ENCODE data around the gene DCAF4L1.

The DCAF4L1 gene

DNA sequence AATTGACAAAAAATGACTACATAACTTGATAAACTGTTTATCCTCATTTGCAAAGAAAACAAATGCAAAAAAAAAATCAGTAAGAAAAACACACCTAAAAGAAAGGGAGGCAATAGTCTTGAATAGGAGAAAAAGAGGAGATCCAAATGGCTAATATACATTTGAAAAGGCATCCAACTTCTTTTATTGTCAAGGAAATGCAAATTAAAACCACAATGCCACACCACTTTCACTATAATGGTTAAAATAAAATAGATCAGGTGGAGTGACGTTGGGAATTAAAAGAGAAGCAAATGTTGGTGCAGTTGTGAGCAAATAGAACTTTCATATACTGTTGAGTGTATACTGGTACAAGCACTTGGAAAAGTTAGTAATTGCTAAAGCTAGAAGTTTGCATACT lies 3.6 kb downstream of the DCAF4L1 start:
- in situ Hi-C loops (cut with MboI; ENCODE audit: low sequenced_read_pairs), result no loop called here

DNA sequence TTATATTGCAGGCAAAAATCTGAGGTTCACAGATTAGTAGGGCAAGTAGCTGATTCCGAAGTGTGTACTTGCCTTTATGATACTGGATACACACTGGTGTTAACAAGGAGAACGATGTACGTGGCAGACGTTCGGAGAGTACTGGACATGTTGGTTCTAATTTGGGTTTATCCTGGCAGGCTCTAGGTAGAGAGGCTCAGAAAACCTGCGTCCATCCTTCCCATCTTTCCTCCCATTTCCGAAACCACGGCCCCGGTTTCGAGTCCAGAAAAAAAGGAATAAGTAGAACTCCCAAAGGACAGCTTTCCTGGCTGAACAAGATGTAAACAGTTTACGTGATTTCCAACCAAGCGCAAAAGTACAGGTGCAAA lies 8.4 kb downstream of the DCAF4L1 start:
- in situ Hi-C loops (cut with MboI; ENCODE audit: low sequenced_read_pairs), result no loop called here

DNA sequence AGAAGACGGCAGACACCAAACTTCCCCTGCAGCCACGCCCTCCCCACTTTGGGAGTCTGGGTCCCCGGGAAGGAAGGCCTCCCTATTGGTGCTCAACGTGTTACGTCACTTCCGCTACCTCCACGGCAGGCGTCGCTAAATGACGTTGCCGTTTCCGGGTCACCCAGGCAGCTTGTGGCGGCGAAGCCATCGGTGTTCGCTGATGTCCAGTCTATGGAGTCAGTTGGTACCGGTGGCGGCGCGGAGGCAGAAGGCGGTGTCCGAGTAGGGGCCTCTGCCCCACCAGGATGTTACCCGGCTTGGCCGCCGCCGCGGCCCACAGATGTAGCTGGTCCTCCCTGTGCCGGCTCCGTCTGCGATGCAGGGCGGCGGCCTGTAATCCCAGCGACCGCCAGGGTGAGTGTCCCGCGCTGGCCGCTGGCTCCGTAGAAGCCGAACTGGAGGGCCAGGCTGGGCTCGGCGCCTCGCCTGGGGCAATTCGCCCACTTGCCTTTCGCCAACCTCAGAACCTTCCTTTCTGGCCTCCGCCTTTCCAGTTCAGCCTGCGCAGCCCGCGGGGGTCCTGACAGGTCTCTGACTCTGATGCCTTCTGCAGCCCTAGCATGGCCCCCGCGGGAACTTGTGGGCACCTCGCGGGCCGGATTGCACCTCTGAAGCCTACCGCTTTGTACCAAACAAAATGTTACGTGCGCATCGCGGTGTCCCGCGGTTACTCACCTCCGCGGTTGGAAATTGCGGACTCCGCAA lies 9.0 kb downstream of the DCAF4L1 start, which contains the start of gene SLC30A9:
TSS of gene SLC30A9 (plus strand) at position 166 of the 747 bp plus-strand sequence. CDS start at position 288, 122 bp downstream.
- in situ Hi-C loops (cut with MboI; ENCODE audit: low sequenced_read_pairs), result no loop called here

DNA sequence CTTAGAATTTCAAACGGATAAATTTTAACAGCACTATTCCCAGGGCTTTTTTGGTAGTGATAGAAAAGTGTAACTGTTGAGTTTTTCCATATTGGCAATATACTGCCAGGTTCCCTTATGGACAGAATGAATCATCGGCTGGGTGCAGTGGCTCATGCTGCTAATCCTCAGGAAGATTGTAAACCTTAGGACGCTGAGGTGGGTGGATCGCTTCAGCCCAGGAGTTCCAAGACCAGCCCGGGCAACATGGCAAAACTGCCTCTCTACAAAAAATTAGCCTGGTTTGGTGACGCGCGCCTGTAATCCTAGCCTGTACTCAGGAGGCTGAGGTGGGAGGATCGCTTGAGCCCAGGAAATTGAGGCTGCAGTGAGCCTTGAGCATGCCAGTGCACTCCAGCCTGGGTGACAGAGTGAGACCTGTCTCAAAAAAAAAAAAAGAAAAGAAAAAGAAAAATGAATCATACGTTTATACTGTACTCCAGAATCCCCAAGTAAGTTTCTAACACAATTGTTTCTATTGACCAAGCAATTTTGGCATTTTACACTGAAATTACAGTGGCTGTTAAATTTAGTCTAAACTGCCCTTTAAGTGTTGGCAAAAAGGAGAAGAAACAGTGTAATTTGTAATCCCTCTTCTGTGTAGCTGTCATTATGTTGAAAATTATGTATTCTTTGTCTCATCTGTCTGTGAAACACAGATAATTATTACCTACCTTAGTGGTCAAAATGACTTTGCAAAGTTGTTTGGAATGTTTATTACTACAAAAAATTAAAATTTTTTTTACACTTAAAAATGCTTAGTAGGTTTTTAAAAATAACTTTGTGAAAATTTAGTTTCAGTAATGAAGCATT lies 10.6 kb downstream of the DCAF4L1 start:
- in situ Hi-C loops (cut with MboI; ENCODE audit: low sequenced_read_pairs), result no loop called here

GRCh38 chr4:41992967-41993857 lies 11.7 kb downstream of the DCAF4L1 start:
- in situ Hi-C loops (cut with MboI; ENCODE audit: low sequenced_read_pairs), result no loop called here

DNA sequence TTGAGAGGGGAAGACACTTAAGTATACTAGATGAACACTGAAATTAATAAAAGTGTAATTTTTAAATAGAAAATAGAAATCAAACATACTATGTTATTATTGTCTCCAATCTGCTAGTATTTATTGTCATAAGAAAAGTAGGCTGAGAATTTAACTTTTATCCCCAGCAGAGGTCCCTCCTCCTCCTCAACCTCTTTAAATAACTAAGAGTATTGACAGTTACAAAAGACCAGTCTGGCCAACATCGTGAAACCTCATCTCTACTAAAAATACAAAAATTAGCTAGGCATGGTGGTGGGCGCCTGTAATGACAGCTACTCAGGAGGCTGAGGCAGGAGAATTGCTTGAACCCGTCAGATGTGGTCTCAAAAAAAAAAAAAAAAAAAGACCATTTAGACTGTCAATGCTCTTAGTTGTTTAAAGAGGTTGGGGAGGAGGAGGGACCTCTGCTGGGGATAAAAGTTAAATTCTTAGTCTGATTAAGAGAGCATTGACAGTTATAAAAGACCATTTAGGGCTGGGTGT lies 13.0 kb downstream of the DCAF4L1 start:
- in situ Hi-C loops (cut with MboI; ENCODE audit: low sequenced_read_pairs), result no loop called here

DNA sequence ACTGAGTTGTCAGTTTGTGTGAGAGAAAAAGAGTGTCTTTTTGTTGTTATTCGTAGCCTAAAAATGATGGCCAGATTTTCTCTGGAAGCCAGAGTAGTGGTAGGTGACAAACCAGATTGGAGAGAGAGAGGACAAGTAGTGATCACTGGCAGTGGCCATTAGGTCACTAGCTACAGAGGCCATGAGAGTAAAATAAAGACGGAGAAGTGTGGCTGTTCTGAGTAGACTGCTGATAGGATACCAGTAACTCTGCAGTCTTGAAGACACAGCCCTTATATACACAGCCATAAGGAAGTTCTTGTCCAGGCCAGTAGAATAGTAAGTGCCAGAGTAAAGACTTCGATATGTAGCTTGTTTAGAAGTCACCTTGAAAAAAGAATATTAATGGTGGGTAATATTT lies 16.5 kb downstream of the DCAF4L1 start:
- in situ Hi-C loops (cut with MboI; ENCODE audit: low sequenced_read_pairs), result no loop called here

DNA sequence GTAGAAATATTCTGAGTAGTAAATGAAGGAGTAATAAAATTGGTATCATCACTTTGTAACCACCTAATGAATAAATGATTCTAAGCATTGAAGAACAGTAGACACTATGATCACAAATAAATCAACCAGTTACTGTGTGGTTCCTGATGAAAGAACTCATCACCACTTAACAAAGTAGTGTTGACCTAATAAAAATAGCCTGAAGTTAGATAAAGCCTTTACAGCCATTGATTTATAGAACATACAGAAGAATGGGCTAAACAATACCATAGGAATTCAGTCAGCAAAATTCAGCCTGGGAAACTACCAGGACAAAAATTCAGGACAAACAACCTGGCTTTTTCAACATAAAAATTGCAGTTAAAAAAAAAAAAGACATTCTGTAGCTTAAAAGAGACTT lies 17.8 kb downstream of the DCAF4L1 start:
- in situ Hi-C loops (cut with MboI; ENCODE audit: low sequenced_read_pairs), result no loop called here

DNA sequence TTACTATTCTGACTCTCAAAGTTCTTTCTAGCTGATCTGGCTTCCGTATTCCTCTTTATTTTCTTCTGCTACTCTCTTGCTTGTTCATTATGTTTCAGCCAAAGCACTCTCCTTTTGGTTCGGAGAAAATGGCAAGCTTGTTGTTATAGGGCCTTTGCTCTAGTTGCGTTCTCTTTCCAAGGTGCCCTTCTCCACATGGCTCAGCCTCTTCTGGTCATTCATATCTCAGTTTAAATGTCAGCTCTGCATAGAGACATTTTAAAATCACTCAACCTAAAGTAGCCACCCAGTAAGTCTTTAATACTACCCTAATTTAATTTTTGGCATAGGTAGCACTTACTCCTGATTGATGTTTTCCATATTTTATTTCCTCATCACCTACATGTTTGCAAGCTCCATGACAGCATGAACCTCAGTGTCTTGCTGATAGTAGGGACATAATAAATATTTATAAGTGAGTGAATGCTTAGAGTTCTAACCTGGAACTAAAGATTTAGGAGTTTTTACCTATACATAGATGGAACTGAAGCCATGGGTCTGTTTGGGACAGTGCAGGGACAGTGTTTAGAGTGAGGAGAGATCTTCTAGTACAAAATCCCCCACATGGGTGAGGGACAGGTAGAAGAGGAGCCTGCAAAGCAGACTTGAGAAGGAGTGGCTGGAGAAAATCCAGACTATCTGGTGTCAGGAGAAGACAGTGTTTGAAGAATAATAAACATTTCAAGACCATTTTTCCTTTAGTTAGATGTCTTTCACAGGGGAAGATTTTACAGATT lies 26.6 kb downstream of the DCAF4L1 start:
- in situ Hi-C loops (cut with MboI; ENCODE audit: low sequenced_read_pairs), result no loop called here

- in situ Hi-C loops (cut with MboI; ENCODE audit: low sequenced_read_pairs), result no loop called here
These were observed 33.9 kb downstream of the DCAF4L1 start for GRCh38 chr4:42015438-42015837.

DNA sequence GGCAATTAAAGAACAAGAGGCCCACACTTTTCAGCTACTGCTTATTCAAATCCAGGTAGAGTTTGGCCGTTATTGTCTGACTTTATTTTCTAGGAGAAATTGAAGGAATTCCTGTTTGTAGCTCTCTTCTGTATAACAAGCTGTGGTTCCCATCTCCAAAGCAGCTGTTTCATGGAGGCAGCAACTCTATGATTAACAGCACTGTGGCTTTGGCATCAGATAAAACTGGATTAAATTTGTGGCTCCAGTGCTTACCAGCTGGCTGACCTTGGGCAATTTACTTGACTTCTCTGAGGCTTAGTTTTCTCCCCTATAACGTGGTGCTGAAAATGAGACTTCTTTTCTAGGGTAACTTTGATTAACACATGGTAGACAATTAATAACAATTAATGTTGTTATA lies 36.9 kb downstream of the DCAF4L1 start:
- in situ Hi-C loops (cut with MboI; ENCODE audit: low sequenced_read_pairs), result no loop called here

All from HL-60/S4 treated with retinoic acid at 250 ng/mL for 4 days and 3 days (cell line).